GM10248 (cell line): Measurements from ENCODE around the gene SP9.
"Not testable (repeated sequence)": the region's sequence is repeated elsewhere in the genome, so short reads cannot be mapped to it uniquely, and the experiment has no call there.

ENCODE experiments used
- CTCF ChIA-PET: fragments of 300-600 bp; sonication (Branson Sonifier 250); formaldehyde crosslinking; extraction: SDS; loops from one replicate; lab custom pipeline; 2021; ENCODE audit warnings: antibody characterized with exemption; lab: Yijun Ruan, JAX
- POLR2A ChIA-PET: fragments of 350-650 bp; sonication (Branson Sonifier 250); formaldehyde crosslinking; extraction: SDS; loops from one replicate; lab custom pipeline; 2020; ENCODE audit warnings: antibody characterized with exemption; lab: Yijun Ruan, JAX
- DNase-seq: peaks from one replicate; pipeline ENCODE4 v3.0.0; 2012; ENCODE audit errors: extremely low spot score
- CTCF ChIP-seq: IDR thresholded peaks from 2 replicates; pipeline ENCODE4 v1.5.1; 2012; ENCODE audit warnings: mild to moderate bottlenecking, low read depth; ENCODE audit errors: extremely low read depth, missing control alignments, control extremely low read depth

Gene SP9

GRCh38 chr2:174344716-174345461, 10.1 kb downstream of the SP9 start:
- ChIA-PET POLR2A (no interaction called here), CTCF (interaction anchor here (0.6 to 2.2 kb wide), 18 partner anchors 9 to 1413 kb away, joined by 3 to 12 read pairs (median 3); partner anchors contain the start of gene SP9)
- no peak for DNase-seq
- TF ChIP-seq CTCF, result peak; percentile 37

GRCh38 chr2:174350018-174350417, 15.3 kb downstream of the SP9 start:
- DNase-seq, result no peak
- ChIA-PET CTCF (interaction anchor here (1.9 to 2.9 kb wide), 2 partner anchors 9 to 13 kb away, joined by 5 to 17 read pairs; no protein-coding TSS in a partner anchor), POLR2A (no interaction called here)
- no peak for TF ChIP-seq CTCF

- CTCF ChIA-PET, result interaction anchor here (1.7 to 2.9 kb wide), 3 partner anchors 9 to 14 kb away, joined by 4 to 17 read pairs (median 5); no protein-coding TSS in a partner anchor
- POLR2A ChIA-PET, result no interaction called here
- no peak for DNase-seq
- no peak for TF ChIP-seq CTCF
These were observed 15.9 kb downstream of the SP9 start for GRCh38 chr2:174350593-174351181.

- ChIA-PET CTCF (interaction anchor here (1.1 to 1.2 kb wide), 2 partner anchors 9 to 12 kb away, joined by 3 to 4 read pairs; no protein-coding TSS in a partner anchor), POLR2A (no interaction called here)
- DNase-seq, result no peak
- TF ChIP-seq CTCF, result no peak
These were observed 18.2 kb downstream of the SP9 start for GRCh38 chr2:174353004-174353403.

- ChIA-PET CTCF (interaction anchor here (1.7 to 2.0 kb wide), 2 partner anchors 12 to 16 kb away, joined by 5 to 13 read pairs; no protein-coding TSS in a partner anchor), POLR2A (no interaction called here)
- DNase-seq, result no peak
- no peak for TF ChIP-seq CTCF
These were observed 21.6 kb downstream of the SP9 start for GRCh38 chr2:174356347-174356746.

GRCh38 chr2:174359663-174360062, 24.9 kb downstream of the SP9 start:
- DNase-seq, POLR2A ChIA-PET, CTCF ChIA-PET: not testable (repeated sequence)
